Measurements from ENCODE around the gene FGD3.

FGD3 gene

GRCh38 chr9:92973700-92974099 is 26.4 kb downstream of the FGD3 start:
- TF ChIP-seq ZFX (IDR thresholded peaks at IDR 0.05; ENCODE audit: borderline replicate concordance) (no peak), CTCF (IDR thresholded peaks at IDR 0.05) (no peak)
- no peak overlapping the region for H3K27ac ChIP-seq

GRCh38 chr9:92974161-92974661 is 26.9 kb downstream of the FGD3 start:
- no peak overlapping the region for H3K27ac ChIP-seq
- TF ChIP-seq CTCF (IDR thresholded peaks at IDR 0.05) (no peak), ZFX (IDR thresholded peaks at IDR 0.05; ENCODE audit: borderline replicate concordance) (no peak)

GRCh38 chr9:92974761-92975755 is 27.7 kb downstream of the FGD3 start:
- H3K27ac ChIP-seq = no peak overlapping the region
- no peak for TF ChIP-seq CTCF (IDR thresholded peaks at IDR 0.05)
- no peak for TF ChIP-seq ZFX (IDR thresholded peaks at IDR 0.05; ENCODE audit: borderline replicate concordance)

- no peak overlapping the region for H3K27ac ChIP-seq
- no peak for TF ChIP-seq CTCF (IDR thresholded peaks at IDR 0.05)
- TF ChIP-seq ZFX (IDR thresholded peaks at IDR 0.05; ENCODE audit: borderline replicate concordance) = no peak
Measured at GRCh38 chr9:92976431-92976830, 29.1 kb downstream of the FGD3 start.

- no peak for TF ChIP-seq CTCF (IDR thresholded peaks at IDR 0.05)
- no peak for TF ChIP-seq ZFX (IDR thresholded peaks at IDR 0.05; ENCODE audit: borderline replicate concordance)
- no peak overlapping the region for H3K27ac ChIP-seq
Measured at GRCh38 chr9:92977279-92977678, 30.0 kb downstream of the FGD3 start.

GRCh38 chr9:92978345-92978875 is 31.1 kb downstream of the FGD3 start:
- H3K27ac ChIP-seq = no peak overlapping the region
- TF ChIP-seq ZFX (IDR thresholded peaks at IDR 0.05; ENCODE audit: borderline replicate concordance) (no peak), CTCF (IDR thresholded peaks at IDR 0.05) (no peak)
